Activated CD4-positive, alpha-beta T cell treated with anti-CD3 and anti-CD28 coated beads for 48 hours (primary cell): ENCODE measurements around the gene DNMT3A.

ENCODE experiments used
- DNase-seq: peaks from one replicate; pipeline ENCODE4 v3.0.0-alpha.2; 2020

Gene DNMT3A

DNA sequence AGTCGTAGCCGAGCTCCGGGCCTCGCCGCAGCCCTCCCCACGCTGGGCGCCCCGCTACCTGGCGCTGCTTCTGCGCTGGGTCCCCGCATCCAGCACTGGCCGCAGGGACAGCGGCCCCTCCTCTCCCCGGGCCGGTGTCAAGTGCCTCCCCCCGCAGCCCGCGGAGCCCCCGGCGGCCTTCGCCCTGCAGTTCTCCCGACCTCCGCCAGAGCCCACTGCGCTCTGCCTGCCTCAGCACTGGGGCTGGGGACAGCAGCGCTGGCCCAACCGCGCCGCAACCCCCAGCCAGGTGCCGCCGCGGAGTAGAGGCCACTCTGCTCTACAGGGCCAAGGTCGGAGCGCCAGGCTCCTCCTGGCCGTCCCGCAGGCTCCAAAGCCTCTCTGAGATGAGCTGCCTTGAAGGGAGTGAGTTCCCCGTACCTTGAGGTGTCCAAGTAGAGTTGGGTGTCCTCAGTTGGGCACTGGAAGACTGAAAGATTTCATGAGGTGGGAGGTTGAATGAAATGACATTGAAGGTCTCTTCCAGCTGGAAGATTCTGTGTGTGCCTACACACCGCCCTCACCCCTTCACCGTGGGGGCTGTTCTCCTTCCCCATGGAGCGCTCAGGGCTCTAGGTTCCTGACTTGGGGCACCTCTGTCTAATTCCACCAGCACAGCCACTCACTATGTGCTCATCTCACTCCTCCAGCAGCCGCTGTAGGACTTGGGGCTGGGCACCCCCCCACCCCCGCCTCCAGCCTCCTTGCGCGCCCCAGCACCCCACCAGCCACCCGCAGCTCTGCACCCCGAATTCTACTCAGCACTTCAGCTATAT, 854 bp upstream of the DNMT3A start:
- DNase-seq = peak; percentile 86

DNA sequence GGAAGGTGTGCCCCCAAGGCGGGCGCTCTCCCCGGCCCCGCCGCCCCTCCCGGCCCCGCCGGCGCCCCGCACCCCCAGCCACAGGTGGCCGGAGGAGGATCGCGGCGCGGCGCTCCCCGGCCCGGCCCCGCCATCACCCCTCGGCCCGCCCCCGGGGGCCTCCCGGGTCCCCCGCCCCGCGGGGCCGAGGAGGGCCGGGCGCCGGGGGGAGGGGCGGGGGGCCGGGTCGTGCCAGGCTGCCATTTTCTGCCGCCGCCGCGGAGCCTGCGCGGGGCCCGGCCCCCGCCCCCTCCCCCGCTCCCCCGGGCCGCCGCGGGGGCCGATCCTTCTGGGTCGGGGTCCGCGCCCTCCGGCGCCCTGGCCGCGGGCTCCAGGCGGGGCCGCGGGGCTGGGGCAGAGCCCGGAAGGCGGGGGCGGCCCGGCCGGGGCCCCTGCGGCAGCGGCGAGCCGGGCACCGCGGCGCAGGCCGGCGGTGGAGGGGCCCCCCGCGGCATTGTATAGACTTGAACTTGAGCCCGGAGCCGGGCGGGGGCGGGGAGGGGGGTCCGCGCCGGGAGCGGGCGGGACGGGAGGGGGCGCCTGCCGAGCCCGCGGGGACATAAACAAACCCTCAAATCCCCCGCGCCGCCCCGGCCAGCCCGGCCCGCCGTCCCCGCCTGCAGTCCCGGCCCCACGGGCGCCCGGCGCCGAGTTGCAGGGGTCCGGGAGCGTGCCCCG, 556 bp downstream of the DNMT3A start:
- DNase-seq = no peak

DNA sequence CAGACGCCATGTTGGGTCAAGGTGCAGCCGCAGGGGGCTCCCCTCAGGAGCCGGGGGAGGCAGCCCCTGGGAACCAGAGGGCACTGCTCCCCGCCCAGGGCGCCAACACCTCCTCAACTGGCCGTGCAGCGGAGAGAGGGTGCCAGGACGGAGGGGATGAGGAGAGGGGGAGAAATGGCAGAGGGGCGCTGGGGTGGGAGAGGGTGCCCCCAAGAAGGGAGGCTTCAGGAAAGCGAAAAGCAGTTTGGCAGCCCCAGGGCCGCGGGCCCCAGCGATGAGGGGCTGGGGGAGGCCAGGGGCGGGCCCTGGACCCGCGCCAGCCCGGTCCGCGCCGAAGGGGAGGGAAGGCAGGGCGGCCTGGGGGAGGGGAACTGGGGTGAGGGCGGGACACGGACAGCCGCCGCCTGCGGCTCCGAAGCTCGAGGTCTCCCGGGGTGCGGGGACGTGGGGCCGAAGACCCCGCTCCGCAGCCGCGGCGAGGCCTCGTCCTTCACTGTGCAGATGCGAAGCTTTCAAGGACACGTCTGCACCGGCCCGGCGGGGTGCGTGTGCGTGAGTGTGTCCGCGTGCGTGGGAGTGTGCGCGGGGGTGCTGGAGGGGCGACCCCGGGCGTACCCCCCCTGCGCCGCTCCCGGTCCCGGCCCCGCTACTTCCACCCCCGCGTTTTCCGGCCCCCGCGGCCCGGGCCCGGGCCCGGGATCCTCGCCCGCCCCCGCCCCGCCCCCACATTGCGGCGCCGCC, 1.4 kb downstream of the DNMT3A start:
- peak; percentile 42 for DNase-seq

DNA sequence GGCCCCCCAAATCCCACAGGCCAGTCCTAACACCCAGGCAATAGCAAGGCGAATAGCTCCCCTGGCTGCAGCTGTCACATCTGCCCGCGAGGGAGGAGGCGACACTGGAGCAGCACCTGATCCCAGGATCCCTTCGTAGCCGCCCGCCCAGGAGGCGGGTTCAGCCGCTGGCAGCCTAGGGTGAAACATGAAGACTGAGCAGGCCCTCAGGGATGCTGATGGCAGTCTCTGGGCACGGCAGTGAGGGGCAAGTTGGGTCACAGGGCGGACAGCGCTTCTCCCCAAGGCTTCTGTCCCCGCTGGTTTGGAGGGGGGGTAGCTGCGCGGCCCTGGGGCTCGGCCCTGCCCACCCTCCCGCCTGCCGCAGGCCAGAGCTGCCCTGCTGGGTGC, 1.9 kb downstream of the DNMT3A start:
- DNase-seq = no peak

DNA sequence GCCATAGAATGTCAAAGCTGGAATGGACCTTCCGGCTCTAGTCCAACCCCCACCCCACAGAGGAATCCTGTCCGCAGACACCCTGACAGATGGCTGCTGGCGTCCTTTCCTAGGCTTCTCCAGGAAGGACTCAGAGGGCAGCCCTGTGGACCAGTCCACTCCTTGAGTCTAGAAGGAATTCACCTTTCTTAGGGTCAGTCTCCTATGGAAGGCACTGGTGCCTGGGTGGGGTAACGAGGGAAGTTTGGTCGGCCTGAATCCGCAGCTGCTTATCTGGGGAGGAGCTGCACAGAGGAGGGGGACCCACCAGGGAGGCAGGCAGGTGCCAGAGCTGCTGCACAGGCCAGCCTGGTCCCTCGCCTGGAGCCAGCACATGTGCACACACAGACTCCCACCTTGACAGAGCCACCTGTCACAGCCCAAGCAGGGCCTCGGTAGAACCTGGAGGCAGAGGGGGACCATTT, 2.5 kb downstream of the DNMT3A start:
- DNase-seq = no peak

DNA sequence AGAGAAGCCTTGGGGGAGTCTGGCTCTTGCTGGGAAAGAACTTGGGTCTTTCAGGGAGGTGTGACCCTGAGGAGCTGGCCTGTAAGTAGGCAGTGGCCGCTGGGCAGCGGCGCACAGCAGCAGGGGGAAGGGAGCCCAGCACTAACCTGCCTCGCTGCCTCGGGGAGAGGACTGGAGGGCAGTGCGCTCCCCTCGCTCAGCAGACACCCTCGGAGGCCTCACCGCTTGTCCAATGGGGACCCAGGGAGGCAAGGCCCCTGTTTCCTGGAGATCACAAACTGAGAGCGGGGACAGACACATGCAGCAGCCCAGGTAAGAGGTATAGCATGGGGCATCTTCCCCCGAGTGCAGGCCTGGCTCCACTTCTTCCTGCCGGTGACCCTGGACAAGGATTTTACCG, 3.3 kb downstream of the DNMT3A start:
- no peak for DNase-seq

DNA sequence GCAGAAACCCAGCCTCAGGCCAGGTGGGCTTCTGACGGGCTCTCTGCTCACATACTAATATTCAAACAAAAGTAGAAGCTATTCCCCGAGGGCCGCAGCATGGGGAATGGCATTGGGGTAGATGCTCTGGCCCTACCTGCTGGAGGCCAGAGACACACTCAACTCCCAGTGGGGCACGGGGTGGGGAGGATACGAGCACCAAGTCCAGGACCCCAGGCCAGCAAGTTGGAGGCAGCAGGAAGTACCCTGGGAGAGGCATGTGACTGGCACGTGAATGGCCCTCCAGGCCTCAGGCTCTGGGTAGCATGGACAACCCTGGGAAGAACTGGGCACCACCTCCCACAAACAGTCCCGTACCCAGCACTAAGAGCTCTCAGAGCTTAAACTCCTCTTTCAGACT, 3.8 kb downstream of the DNMT3A start:
- no peak for DNase-seq

DNA sequence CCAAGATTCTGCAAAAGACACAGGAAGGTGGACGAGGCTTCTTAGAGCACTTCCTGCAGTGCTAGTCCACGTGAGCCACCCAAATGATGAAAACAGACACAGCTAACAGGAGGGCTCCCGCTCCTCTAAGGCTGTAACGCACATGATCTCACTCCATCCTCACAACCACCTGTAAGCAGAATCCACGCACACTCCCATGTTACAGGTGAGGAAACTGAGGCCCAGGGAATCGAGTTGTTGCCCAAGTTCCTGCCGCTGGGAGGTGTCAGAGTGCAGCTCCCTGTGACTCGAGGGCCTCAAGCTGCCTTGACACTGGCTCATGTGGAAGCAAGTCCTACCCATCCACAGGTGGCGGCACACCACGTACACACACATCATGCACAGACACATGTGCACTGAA, 4.4 kb downstream of the DNMT3A start:
- DNase-seq = peak; percentile 34

DNA sequence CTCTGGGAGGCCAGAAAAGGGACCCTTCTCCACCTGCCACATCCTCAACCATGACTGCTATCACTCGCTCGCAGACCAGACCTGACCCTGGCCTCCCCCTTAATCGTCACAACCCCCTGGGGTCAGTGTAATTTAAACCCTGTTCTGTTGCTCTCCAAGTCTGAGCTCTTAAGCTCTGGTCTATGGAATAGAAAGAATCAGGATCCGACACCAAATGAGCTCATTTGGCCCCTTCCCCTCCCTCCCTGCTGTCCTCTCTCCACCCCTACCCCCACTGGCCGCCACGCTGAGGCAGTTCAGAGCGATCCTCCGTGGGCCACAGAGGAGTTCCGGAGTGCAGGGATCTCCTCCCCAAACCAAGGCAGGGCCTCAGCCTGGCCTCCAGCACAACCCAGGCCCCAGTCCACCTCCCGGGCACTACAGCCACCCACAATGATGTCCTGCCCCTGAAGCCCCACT, 5.3 kb downstream of the DNMT3A start:
- DNase-seq = no peak

DNA sequence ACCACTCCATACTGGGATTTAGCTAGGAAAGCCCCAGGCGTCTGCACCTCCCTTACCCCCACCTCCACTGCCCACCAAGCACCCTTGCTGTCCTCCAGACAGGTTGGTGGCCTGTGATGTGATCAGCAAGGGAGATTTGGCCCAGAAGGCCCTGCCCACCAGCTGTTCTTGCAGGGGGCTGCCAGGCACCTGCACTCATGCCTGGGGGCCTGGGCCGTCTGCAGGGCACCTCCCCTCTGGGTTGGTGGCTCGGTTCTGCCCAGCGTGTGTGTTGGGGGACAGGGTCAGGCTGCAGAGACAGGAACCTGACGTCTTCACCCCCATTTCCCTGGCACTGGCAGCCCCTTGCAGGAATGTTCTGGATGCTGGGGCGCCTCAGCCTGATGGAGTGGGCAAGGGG, 5.8 kb downstream of the DNMT3A start:
- no peak for DNase-seq

DNA sequence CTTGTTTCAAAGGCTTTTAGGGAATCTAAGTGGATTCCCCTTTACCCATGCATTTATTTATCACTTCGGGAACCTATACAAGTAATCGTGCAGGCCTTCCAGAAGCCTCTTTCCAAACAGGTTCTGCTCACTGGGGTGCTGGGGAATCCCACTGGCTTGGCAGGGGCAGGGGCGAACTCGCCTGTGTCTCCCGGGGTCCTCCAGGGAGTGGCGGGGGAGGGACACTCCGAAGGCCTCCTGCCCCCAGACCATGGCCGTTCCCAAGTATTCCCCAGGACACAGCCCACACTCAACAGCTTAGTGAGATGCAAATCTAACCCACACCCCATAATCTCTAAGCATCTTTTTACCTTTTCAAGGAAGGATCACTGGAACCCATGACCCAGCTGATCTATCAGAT, 6.5 kb downstream of the DNMT3A start:
- no peak for DNase-seq

DNA sequence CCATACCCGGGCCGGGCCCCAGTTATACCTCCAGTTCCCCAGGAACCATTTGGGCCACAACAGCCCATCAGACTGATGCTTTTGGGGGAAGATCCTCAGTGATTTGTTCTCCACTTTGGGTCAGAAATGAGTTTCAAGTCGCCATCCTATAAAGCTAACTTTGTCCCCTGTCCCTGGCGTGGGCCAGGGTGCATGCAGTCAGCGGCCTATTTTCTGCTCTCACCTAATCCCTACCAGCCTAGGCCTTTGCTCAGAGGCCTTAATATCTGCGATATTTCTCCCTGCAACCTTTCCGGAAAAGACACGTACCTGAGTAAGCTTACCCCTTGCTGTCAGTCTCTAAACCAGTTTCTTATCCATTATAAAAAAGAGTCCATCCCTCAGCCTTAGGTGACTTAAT, 7.2 kb downstream of the DNMT3A start:
- no peak for DNase-seq

DNA sequence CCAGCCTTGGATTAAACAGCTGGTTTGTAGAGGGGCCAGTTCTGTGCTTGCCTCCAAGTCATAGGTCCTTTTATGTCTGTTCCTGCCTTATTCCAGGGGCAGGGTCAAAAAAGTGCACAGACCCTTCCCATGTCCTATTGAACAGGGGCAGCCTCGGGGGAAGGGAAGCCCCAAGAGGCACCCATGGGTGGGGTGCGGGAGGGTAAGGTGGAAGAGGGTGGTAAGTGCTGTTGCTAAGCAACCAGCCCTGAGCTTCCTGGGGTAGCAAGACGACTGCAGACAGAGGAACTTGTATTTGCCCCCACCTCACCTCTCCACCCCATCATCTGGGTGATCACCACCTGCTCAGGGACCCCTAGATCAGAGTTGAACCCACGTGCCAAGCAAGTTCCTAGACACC, 7.7 kb downstream of the DNMT3A start:
- DNase-seq = no peak

DNA sequence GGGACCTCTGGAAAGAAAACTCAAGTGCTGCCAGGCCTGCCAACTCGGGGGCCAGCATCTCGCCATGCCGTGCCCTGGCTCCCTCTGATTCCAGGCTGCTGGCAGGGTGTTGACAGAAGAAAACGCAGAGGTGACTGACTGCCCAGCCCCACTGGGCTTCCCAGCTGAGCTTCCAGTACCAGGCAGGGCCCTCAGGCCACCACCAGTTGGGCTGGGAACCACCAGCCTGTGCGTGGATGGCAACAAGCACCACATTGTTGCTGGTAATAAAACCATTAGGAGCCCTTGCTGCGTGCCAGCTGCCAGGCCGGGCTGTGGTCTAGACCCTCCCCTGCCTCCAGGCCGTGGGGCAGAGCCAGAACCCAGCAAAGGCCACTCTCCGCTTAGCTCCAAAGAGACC, 9.2 kb downstream of the DNMT3A start:
- no peak for DNase-seq

DNA sequence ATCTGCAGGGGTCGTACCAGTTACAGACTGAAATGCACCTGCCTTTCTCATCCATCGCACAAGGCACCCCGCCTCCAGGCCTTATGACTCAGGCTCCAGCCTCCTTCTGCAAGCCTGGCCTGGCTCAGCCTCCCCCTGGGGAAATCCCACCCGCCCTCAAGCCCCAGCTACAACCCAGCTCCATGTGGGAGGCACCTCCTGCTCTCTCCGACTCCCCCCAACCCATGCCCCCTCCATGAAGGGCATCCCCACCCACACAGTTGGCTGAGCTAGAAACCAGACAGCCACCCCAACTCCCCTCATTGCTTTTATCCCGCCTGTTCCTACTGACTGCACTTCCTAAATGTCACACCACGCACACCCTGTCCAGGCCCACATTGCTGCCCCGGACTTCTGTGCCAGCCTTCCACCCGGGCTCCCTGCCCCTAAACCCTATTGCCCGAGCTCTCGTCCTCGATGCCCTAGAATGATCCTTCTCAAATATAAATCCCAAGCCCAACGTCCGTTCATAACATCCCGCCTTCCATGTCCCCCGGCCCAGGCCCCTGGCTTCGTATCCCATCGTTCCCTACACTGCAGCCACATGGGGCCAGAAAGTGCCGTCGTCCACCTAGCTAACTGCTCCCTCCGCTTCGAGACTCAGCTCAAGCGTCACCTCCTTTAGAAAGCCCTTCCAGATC, 9.9 kb downstream of the DNMT3A start:
- peak; percentile 75 for DNase-seq

DNA sequence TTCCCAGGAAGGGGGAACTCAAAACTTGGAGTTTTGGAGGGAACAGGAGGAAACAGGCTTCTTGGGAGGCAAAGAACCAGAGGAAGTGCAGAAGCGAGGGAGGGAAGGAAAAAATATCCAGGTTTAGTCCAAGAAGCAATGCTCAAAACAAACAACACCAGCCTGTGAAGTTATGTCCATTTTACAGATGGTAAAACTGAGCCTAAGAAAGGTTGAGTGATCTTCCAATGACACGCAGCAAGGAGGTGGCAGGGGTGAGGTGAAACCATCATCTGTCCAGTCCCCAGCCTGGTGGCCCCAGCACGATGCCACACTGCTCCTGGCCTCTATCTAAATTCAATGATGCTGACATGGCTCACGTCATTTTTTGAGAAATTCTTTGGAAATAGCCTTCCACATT, 10.8 kb downstream of the DNMT3A start:
- no peak for DNase-seq

DNA sequence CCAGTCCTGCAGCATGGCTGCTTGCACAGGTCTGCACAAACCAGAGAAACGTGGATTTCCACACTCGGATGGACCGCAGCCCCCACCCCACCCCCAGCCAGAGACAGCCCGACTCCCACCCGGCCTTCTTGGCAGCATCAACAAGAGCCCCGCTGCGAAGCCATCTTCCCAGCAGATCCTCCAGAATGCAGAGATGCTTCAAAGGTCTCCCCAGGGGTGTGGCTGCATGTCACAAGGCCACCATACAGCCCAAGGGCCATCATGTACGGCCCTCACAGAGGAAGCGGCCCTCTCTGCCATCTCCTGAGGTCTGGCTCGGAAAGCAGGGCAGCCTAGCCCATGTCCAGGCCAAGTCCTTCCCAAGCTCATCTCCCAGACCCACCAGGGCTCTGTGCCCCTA, 11.5 kb downstream of the DNMT3A start:
- no peak for DNase-seq

DNA sequence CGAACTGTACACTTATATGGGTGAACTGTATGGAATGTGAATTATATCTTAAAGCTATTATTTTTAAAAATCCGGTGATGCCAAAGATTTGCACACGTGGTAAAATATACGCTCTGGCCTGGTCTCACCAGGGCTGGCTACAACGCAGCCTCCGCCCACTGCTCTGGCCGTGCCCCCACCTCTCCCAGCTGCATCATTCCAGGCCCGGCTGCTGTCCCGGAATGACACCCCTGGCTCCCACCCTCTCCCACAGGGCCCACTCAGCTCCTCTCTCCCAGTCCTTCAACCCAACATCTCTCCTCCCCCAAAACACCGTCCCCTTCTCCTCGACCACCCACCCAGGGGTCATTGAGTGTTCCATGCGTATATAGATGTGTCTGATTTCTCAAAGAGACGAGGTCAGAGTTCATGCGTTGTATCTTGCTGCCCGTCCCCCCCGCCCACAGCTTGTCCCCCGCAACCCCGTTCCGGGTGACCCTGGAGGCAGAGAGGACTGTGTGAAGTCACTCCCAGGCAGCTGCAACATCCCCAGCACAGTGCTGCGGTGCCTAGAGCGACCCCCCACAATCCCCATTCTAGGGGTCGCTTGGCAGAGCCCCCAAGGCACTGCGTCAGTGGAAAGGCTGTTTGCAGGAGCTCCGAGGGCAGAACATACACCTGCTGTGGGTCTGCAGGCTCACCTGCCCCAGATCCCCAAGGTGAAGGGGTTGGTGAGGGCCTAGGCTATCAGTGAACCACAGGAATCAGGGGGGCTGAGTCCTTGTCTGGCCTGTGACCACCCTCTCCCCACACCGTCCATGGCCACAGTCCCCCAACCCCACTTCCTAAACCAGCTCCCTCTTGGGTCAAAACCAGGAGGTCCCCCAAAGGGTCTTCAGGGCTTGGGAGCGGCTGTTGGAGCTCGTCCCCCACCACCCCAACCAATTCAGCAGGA, 13.3 kb downstream of the DNMT3A start:
- DNase-seq = no peak

DNA sequence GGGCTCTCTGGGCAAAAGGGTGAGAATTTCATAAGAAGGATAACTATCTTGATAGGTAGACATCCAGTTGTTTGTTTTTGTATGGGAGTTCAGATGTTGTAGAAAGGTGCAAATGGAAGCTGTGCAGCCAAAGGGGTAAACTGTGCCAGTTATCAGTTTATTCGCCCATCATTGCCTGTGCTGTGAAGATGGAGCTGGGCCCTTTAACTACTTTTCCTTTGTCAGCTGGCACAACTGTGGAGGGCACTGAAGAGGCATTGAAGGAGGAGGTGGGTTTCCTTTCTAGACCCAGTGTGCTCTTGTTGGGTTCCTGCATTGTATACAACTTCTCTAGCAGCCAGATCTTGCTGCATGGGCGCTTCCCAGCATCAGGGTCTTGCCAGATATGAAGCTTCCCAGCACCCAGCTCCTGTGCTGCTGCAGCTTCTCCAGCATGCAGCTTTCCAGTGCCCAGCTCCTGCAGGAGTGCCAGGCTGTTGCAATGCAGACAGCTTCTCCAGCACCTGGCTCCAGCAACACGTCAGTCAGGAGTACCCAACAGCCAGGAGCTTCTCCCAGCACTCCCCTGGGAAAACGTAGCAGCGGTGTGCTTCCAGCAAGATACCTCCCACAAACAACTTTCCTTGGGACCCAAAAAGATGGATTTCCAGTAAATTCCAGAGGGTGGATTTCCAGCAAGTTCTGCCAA, 15.3 kb downstream of the DNMT3A start:
- DNase-seq = no peak

DNA sequence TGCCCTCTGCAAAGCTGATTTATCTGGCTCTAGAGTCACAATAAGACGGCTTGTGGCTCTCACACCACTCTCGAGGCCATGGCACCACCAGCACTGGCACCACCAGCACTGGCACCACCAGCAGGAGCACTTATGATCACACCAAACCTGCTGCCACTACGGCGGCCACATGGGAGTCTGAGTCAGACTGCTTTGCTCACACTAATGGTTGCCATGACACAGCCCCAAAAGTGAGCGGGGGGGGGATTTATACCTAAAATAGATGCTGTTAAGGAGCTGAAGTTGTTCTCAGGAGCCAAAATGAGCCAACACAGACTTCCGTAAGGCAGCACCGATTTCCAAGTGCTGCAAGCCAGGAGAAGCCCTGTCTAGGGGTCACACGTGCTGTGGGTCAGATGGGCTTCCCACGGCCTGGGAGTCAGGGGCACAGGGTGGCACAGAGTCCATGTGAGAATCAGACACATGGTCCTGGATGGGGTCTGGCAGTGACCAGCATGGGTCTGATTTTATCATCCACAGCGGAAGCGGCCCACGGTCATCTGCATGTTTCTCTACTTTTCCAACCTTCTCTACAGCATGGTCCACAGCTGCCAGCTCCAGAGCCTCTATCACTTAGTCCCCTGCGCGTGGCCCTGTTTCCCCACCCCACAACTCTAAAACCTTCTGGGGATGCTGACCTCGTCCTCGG, 16.7 kb downstream of the DNMT3A start:
- DNase-seq = peak; percentile 61

DNA sequence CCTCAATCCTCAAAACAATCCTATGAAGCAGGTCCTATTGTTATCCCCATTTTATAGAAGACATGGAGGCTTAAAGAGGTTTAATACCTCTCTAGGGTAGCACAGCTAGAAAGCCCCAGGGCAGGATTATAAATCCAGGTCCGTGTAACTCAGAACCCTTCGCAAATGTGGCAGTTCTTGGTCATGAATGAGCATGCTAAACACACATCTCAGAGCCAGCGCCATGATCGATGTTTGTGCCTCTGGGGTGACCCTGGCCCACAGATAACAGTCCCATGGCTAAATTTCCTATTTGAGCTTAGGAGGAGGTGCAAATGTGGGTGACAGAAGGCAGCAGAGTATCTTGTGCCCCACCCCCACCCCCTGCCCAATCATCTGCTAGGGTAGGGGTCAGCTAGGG, 17.5 kb downstream of the DNMT3A start:
- no peak for DNase-seq
